GM04503 (cell line): Measurements from ENCODE around the gene TTLL12.

Experiments
- DNase-seq: peaks from one replicate; pipeline ENCODE4 v3.0.0-alpha.2; 2012; ENCODE audit warnings: low read depth

The TTLL12 gene

DNA sequence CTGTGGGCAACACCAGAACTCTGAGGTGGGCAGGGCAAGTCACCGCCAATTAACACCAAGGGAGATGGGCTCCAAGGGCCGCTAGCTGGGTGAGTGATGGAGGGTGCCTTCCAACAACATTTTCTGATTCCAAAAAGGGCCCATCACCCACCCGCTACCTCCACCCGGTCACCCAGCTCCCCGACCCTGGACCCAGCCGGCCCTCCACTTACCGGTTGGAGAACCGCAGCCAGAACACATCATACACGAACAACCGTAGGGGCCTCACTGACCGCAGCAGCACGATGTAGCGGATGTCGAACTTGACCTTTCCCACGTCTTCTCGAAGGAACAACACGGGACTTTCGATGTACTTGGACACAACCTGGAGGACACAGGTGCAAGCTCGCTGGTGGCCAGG lies 14.7 kb downstream of the TTLL12 start:
- no peak for DNase-seq

DNA sequence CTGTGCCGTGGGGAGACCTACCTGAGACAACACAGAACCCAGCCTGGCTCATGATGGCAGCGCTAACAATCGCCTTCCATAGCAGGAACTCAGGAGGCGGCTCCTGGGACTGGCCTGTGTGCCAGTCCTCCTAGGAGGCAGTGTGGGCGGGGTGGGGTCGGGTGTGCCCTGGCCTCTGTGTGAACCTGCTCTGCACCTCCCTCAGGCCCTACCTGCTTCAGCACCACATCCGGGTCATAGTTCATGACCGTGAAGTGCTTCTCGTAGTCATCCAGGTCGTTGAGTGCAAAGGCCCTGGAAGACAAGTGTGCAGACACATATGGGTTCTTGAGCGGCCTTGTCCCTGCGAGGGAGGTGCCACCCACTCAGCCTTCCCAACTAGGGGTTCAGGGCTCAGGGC lies 15.3 kb downstream of the TTLL12 start:
- no peak for DNase-seq

GRCh38 chr22:43171019-43171491 lies 15.9 kb downstream of the TTLL12 start:
- no peak for DNase-seq

- no peak for DNase-seq
Observed at GRCh38 chr22:43170131-43170480, 16.8 kb downstream of the TTLL12 start.

DNA sequence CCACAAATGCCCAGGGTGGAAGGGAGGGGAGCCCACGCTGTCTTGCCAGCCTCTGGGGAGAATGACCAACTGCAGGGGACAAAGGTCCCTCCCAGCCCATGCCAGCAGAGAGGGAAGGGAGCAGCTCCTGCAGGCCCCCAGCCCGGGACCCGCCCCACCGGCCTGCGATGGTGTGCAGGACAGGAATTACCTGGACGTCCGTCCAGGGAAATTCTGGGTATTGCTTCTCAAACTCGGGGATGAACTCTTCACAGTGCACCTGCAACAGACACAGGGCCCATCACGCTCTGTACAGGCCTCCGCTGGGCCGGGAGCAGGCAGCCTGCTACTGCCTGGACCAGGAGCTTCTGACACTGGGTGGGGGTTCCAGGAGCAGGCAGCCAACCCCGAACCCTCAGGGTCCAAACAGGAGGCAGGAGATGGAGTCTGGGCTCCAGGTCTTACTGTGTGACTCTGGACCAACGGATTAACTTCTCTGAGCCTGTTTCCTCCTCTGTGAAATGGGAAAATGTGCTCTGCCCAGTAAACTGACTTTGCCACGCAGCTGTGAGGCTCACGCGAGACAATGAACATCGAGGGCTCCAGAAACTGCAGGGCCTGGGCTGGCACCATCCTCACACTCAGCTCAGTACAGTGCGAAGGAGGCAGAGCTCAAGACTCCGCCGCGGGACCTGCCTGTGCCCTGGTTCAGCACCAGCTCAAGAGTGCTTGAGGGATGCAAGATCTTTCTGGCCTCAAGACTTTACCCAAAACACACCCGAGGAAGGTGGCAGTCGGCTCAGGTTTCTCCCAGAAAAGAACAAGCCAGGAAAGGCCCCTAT lies 17.4 kb downstream of the TTLL12 start:
- no peak for DNase-seq

DNA sequence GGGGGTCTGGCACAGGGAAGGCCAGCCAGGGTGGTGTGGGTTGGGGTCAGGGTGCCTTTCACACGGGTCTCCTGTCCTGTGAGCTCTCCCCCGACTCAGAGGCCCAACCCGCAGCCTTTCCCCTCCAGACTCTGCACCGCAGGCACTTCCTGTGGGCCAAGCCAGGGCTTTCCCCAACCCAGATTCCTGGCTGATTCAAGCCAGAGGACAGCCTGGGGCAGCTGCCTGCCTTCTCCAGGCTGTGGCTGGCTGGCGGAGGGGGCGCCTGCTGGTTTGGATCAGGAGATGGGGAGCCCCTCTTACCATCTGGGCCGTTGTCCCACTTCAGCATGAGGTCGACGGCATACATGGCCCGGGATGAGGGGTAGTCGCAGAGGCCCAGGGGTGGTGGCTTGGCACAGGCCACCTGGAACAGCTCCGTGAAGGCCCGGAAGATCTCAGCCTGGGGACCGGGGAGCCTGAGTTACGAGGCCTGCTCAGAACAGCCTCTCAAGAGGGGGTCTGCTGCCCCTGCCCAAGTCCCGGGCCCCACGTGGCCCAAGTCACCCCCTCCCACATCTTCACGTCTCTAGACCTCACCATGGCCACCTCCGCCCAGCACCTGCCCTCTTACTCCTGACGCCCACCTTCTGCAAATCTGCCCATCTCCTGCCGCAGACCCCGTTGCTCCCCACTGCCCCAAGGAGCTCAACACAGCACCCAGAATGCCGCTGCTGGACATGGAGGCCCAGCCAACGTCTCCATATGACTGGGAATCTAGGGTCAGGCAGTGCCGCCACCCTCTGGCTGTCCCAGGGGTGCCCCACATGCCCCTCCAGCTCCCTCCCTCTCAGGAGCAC lies 18.2 kb downstream of the TTLL12 start:
- no peak for DNase-seq

DNA sequence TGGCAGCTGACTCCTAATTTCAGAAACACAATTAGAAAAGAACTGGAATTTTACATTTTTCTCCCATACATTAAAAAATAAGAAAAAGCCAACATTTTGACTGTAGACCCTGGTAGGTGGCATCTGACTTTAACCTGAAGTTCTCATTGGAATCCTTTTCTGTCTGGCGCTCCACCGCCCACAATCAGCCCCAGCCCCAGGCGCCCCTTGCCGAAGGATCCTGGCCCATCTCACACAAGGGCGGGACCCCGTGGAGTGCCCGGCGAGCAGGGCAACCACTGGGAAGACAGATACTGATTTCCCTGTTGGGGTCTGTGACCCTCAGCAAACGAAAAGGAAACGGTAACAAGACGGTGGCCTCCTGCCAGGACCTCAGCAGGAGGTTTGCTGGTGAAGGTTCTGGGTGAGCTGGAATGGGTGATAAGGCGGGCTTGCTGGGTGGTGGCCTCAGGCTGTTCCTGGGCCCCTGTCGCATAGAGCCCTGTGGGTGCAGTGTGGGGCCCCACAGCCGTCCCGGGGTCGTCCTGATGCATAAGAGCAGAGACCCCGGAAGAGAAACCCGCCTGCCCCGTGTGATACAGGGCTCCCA lies 19.8 kb downstream of the TTLL12 start:
- DNase-seq = no peak

DNA sequence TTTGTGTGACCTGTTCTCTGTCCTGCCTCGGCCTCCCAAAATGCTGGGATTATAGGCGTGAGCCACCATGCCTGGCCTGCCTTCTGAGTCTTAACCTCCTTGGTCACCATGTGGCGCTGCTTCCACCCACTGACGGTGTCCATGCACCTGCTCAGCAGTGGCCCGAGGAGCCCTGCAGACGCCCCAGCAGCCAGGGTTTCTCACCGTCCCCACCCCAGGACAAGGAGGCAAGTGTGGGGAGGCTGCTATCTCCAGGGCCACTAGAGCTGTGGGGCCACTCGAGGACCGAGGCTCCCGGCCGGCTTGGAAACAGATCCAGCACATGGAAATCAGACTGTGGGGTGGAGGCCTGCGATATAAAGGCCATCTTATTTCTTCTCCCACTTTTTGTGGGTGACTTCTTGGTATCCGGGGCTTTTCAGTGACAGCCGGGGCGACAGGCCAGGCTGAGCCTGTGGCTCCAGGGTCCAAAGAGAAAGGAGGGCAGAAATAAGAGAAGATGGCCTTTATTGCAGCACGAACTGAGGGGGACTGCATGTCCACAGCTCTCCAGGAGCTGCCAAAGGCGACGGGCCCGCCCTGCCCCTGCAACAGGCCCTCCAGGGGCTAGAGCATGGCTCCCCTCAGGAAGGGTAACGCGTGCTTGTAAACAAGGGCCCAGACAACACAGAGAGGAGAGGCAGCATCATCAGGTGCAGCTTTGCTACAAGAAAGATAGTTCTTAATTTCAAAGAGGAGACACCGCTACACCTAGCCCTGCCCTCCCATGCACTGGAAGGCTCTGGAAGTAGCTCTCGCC lies 20.6 kb downstream of the TTLL12 start:
- DNase-seq = no peak

DNA sequence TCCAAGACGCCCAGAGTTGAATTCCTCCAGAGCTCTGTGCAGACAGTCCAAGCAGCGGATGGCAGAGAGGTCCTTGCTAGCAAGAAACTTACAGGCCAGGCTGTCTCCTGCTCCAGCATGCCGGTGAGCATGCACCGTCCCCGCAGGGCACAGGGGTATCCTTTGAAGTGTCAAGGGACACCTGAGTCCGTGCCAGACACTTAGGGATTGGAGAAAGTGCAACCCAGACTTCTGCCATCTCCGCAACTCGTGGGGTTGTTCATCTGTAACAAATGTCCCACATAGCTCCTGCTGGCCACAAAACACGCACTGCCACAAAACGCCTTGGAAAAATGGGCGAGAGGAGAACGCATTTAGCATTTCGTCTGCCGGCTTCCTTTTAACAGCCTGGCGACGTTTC lies 22.3 kb downstream of the TTLL12 start:
- DNase-seq = no peak

DNA sequence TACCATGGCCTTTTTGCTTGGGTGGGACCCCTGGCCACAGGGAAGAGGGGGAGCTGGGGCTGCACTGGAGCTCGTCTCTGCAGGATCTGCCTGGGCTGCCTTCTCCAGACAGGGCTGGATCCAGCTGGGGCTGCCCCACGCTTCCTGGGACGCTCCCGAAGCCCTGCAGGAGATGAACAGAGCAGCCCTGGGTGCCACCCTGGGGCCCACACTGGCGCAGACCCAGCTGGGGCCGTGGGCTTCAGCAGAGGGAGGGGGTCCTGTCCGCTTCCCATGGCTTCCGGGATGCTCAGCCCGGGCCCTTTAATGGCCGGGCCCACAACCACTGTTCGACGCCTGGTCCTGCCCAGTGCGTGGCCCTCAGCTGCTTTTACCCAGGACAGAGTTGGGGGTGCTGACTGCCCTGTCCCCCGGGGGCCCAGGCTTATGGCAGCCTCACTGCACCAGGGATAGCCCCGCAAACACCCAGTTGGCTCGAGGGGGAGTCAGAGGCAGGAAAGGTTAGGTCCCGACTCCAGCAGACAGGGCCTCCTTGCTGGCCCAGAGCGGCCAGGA lies 23.6 kb downstream of the TTLL12 start:
- DNase-seq = no peak

DNA sequence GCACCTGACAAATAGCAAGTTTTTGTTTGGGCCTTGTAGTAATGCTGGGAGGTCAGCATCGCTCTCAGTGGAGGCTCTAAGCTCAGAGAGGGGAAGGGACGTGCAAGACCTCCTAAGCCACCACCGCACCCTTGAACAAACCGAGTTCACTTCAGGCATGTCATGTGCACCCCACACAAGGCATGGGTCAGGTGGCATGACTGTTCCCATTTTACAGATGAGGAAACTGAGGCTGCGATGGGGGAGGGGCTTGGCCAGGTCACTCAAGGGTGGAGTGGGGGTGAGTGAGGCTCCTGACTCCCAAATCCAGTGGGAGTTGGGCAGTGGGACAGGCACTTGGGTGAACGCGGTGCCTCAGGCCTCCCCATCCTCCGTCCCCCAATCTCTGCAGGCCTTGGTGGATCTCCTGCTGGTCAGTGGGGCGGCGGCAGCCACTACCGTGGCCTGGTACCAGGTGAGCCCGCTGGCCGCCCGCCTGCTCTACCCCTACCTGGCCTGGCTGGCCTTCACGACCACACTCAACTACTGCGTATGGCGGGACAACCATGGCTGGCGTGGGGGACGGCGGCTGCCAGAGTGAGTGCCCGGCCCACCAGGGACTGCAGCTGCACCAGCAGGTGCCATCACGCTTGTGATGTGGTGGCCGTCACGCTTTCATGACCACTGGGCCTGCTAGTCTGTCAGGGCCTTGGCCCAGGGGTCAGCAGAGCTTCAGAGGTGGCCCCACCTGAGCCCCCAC lies 24.4 kb downstream of the TTLL12 start:
- no peak for DNase-seq

- no peak for DNase-seq
Observed at GRCh38 chr22:43160497-43161126, 26.3 kb downstream of the TTLL12 start.

- no peak for DNase-seq
Observed at GRCh38 chr22:43159484-43160178, 27.3 kb downstream of the TTLL12 start.

- DNase-seq = no peak
Observed at GRCh38 chr22:43158778-43159483, 28.0 kb downstream of the TTLL12 start.

DNA sequence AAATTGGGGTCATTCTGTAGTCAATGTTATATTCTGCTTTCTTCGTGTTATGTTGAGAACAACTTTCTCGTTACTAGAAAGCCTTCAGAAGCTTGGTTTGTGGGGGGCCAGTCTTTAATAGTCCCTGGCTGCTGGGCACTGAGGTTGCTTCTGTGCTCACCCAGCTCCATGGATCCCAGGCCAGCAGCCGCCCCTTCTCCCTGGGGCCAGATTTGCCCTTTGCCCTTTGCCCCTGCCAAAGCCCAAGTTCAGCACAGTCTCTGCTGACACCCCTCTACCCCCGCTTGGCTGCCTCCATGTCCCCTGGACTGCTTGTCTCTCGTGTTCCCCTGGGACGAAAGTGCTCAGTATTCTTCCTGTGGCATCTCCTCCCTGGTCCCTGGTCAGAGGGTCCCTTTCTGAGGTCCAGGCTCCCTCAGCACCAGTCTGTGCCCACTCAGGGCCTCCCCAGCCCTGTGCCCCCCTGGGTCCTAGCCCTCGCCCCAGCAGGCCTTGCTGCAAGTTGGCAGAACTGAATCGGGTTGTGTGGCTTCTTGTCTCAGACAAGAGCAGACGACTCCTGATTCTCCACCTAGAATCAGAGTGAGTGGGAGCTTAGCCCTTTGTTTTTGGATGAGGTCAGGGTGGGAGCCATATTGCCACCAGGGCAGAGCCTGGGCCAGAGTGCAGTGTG lies 28.9 kb downstream of the TTLL12 start:
- DNase-seq = no peak

DNA sequence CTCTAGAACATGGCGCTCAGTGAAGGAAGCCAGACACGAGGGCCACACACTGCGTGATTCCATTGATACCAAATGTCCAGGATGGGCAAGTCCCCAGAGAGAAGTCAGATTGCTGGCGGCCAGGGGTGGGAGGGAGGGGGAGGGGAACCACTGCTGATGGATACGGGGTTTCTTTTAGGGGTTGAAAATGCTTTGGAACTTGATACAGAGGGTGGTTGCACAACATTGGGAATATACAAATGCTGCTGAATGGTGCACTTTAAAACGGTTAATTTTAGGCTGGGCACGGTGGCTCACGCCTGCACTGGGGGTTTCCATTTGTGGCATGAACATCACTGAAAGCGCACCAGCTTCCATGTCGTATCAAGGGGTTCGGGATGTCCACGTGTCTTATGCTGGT lies 30.5 kb downstream of the TTLL12 start:
- DNase-seq = no peak

DNA sequence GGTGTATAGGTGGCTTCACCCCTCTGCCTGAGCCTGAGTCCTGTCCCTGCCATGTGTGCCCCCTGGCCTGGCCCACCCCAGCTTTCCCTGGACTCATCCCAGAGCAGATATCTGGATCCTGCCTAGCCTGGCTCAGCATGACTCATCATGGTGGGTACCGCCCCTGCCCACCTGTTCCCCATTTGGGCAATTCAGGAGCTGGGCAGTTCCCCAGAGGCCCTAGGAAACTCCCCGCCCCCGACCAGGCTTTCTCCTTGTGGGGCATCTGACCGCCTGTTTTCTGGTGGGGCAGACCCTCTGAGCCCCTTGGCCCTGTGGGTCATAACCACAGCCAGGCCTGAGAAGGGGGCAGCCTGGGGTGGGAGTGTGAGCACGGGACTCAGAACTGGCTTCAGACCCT lies 31.1 kb downstream of the TTLL12 start:
- no peak for DNase-seq

- DNase-seq = no peak
Observed at GRCh38 chr22:43154887-43155536, 31.9 kb downstream of the TTLL12 start.
